Activated gamma-delta T cell treated with anti-CD3 and anti-CD28 coated beads, Interleukin-2, amount 50 U/mL, for 16 hours (primary cell): ENCODE results near the gene HAUS5.

Experiments used
- DNase-seq: peaks from one replicate; pipeline ENCODE4 v3.0.0-alpha.2; 2020; ENCODE audit warnings: low read depth

The HAUS5 gene

DNA sequence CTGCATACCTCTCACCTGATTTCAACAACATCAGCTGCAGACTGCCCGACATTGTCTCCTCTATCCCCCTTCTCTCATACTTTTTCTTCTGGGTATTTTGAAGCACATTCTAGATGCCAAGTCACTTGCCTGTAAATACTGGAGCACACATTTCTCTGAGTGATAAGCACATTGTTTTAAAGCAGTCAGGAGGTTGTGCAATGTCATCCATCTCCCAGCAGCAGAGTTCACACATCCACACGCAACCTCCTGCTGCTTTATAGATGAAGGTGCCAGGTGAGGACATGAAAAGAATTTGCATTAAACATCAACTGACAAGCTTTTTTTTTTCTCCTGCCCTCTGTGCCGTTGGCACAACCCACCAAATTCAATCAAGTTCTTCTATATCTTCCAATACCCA is 59.3 kb downstream of the HAUS5 start:
- DNase-seq, result no peak

DNA sequence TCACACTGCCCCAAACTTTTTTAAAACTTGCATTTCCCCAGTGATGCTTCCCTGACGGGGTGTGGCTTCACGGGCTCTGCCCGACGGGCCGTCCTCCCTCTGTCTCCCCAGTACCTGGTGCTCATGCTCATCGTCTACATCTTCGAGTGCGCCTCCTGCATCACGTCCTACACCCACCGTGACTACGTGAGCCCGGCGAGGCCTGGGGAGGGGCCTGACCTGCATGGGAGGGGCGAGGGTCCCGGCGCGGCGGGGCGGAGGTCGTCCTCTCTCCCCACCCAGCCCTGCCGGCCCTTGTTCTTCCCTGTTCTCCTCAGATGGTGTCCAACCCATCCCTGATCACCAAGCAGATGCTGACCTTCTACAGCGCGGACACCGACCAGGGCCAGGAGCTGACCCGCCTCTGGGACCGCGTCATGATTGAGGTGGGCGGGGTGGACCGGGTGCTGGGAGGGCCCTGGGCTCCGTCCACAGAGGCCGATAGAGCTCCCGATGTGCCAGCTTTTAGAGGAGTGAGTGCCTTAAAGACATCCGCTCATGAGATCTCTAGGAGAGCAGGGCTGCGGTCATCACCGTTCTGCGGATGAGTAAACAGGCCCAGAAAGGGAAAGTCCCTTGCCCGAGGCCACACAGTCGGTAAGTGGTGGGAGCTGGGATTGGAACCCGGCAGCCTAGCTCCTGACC is 60.7 kb downstream of the HAUS5 start:
- peak; percentile 18 for DNase-seq
